HepG2 (cell line): ENCODE measurements around the gene RB1. TPM values are rescaled to one million over a fixed set of nuclear protein-coding genes. Genes with fewer than 3 reads are reported as not detected.

Experiments used
- ATAC-seq: fragments of 200-7000 bp; cut with Tn5 transposase; 3 replicates; pipeline ENCODE4 v1.9.1; 2020; ENCODE audit warnings: mild to moderate bottlenecking, moderate library complexity
- BruUV-seq: library from RNA; stranded (reverse); fragments of 400-500 nt; replicated peaks from 2 replicates; lab custom pipeline; 2021; lab: Mats Ljungman, UMichigan
- CTCF ChIA-PET: fragments of 300-600 bp; formaldehyde crosslinking; extraction: SDS; loops from one replicate; lab custom pipeline; 2021; ENCODE audit warnings: low total read pairs, inconsistent platforms, low intra/inter-chr PET ratio; lab: Yijun Ruan, JAX
- POLR2A ChIA-PET: fragments of 350-600 bp; sonication (Branson Sonifier 250); formaldehyde crosslinking; loops from one replicate; lab custom pipeline; 2020; ENCODE audit warnings: antibody characterized with exemption, inconsistent platforms; lab: Yijun Ruan, JAX
- DNase-seq: peaks from one replicate; pipeline ENCODE4 v3.0.0-alpha.2; 2015; ENCODE audit warnings: low spot score
- FAIRE-seq: peaks from 3 replicates; lab custom pipeline; 2011; peaks lifted over from hg19 to GRCh38; lab: Jason Lieb, UNC
- H2AFZ ChIP-seq: one replicate; pipeline ENCODE4 v1.6.1; 2011; ENCODE audit warnings: low read length, inconsistent platforms
- H3K27ac ChIP-seq: fragments of 300-600 bp; 3 replicates; pipeline ENCODE4 v1.8.0; 2011; ENCODE audit warnings: mixed run types, mild to moderate bottlenecking, mixed read lengths, low read length, inconsistent platforms; ENCODE audit not compliant: insufficient read depth; ENCODE audit errors: extremely low read length
- H3K27me3 ChIP-seq, 2 experiments: fragments of 200-600 bp in 1 of 2; 2 replicates in 1 of 2; 3 replicates in 1 of 2; pipeline versions ENCODE4 v1.6.0 to v1.8.0; 2011; ENCODE audit warnings: low read length in 2 of 2, mild to moderate bottlenecking in 2 of 2, moderate library complexity in 2 of 2, inconsistent platforms in 1 of 2; ENCODE audit not compliant: insufficient read depth in 2 of 2, control insufficient read depth in 1 of 2
- H3K36me3 ChIP-seq, 2 experiments: fragments of 200-600 bp in 1 of 2; replicated peaks in 1 of 2; 2 replicates in 1 of 2; 3 replicates in 1 of 2; pipeline versions ENCODE4 v1.5.1 to v1.8.0; 2011; ENCODE audit warnings: low read length in 2 of 2, inconsistent platforms in 1 of 2; ENCODE audit not compliant: insufficient read depth in 2 of 2, control insufficient read depth in 1 of 2
- H3K4me1 ChIP-seq: 2 replicates; pipeline ENCODE4 v1.5.1; 2012; ENCODE audit warnings: low read length, inconsistent platforms; ENCODE audit not compliant: insufficient read depth
- H3K4me2 ChIP-seq: 2 replicates; pipeline ENCODE4 v1.6.0; 2011; ENCODE audit warnings: low read depth, low read length, inconsistent platforms
- H3K4me3 ChIP-seq, 3 experiments: fragments of 200-600 bp in 1 of 3; sonication (generic), shearing (Covaris generic) in 1 of 3; replicated peaks in 1 of 3; 2 replicates each; pipeline ENCODE4 v1.5.1; 2011 to 2016; ENCODE audit warnings: low read length in 3 of 3, inconsistent platforms in 2 of 3, low read depth in 2 of 3, mild to moderate bottlenecking in 2 of 3, control low read depth in 1 of 3, mixed read lengths in 1 of 3; ENCODE audit not compliant: insufficient read depth in 1 of 3
- H3K79me2 ChIP-seq: one replicate; pipeline ENCODE4 v1.6.1; 2011; ENCODE audit warnings: low read length, inconsistent platforms; ENCODE audit not compliant: insufficient read depth
- H3K9ac ChIP-seq: 2 replicates; pipeline ENCODE4 v1.6.0; 2011; ENCODE audit warnings: mild to moderate bottlenecking, low read depth, low read length, inconsistent platforms; ENCODE audit not compliant: insufficient read depth
- H3K9me3 ChIP-seq: 2 replicates; pipeline ENCODE4 v1.5.1; 2012; ENCODE audit warnings: mild to moderate bottlenecking, low read length
- H4K20me1 ChIP-seq: 2 replicates; pipeline ENCODE4 v1.6.0; 2011; ENCODE audit warnings: inconsistent platforms, mild to moderate bottlenecking, low read length, moderate library complexity; ENCODE audit not compliant: insufficient read depth
- ARID2 ChIP-seq: sonication (generic); formaldehyde crosslinking; IDR thresholded peaks from 2 replicates; pipeline ENCODE4 v1.8.1; 2022; ENCODE audit warnings: mild to moderate bottlenecking, missing genetic modification reagents, borderline replicate concordance
- BRCA1 ChIP-seq: sonication (generic); formaldehyde crosslinking; IDR thresholded peaks from 2 replicates; pipeline ENCODE4 v1.4.0; 2020; ENCODE audit warnings: missing genetic modification reagents
- HDAC1 ChIP-seq: sonication (generic); formaldehyde crosslinking; IDR thresholded peaks from 2 replicates; pipeline ENCODE4 v1.5.1; 2020; ENCODE audit warnings: mild to moderate bottlenecking, missing genetic modification reagents
- KLF16 ChIP-seq, 2 experiments: sonication (generic) in 1 of 2; formaldehyde crosslinking in 1 of 2; IDR thresholded peaks; 2 replicates each; pipeline versions ENCODE4 v1.6.1 to v1.8.0; 2016 to 2023; ENCODE audit warnings: missing genetic modification reagents in 2 of 2, missing compliant biosample characterization in 1 of 2
- MXD3 ChIP-seq: IDR thresholded peaks from 2 replicates; pipeline ENCODE4 v1.6.1; 2016; ENCODE audit warnings: mild to moderate bottlenecking, missing biosample characterization, missing genetic modification reagents
- NR1H2 ChIP-seq: sonication (generic); formaldehyde crosslinking; IDR thresholded peaks from 2 replicates; pipeline ENCODE4 v1.8.1; 2022; ENCODE audit warnings: low read depth, missing genetic modification reagents, borderline replicate concordance
- TBL1XR1 ChIP-seq: fragments of 150-350 bp; IDR thresholded peaks from 2 replicates; pipeline ENCODE4 v1.6.1; 2014; ENCODE audit warnings: borderline replicate concordance, low read length; ENCODE audit not compliant: partially characterized antibody
- ZBTB37 ChIP-seq: sonication (generic); formaldehyde crosslinking; IDR thresholded peaks from 2 replicates; pipeline ENCODE4 v1.4.0; 2020; ENCODE audit warnings: mild to moderate bottlenecking, missing genetic modification reagents
- ZFP41 ChIP-seq: sonication (generic); formaldehyde crosslinking; IDR thresholded peaks from 2 replicates; pipeline ENCODE4 v1.4.0; 2020; ENCODE audit warnings: mild to moderate bottlenecking, missing genetic modification reagents, borderline replicate concordance
- ZFP90 ChIP-seq: sonication (generic); formaldehyde crosslinking; IDR thresholded peaks from 2 replicates; pipeline ENCODE4 v1.8.0; 2022; ENCODE audit warnings: missing genetic modification reagents, mild to moderate bottlenecking, inconsistent platforms, borderline replicate concordance
- ZNF33B ChIP-seq: sonication (generic); formaldehyde crosslinking; IDR thresholded peaks from 2 replicates; pipeline ENCODE4 v1.5.1; 2020; ENCODE audit warnings: mild to moderate bottlenecking, missing genetic modification reagents
- ZNF558 ChIP-seq: sonication (generic); formaldehyde crosslinking; IDR thresholded peaks from 2 replicates; pipeline ENCODE4 v1.9.0; 2022; ENCODE audit warnings: mild to moderate bottlenecking, missing genetic modification reagents, borderline replicate concordance
- ZNF589 ChIP-seq: sonication (generic); formaldehyde crosslinking; conservative IDR thresholded peaks from 2 replicates; pipeline ENCODE4 v1.8.0; 2022; ENCODE audit warnings: mild to moderate bottlenecking, moderate library complexity, missing genetic modification reagents
- ZNF878 ChIP-seq: sonication (generic); formaldehyde crosslinking; IDR thresholded peaks from 2 replicates; pipeline ENCODE4 v1.8.1; 2023; ENCODE audit warnings: mild to moderate bottlenecking, missing genetic modification reagents, moderate library complexity
- WGBS: methylation state at CpG from one replicate; pipeline ENCODE4 v1.1.6; 2017; ENCODE audit warnings: low lambda C conversion rate; 5-methylcytosine and 5-hydroxymethylcytosine counted together
- in situ Hi-C: cut with HindIII; loops from 2 replicates; pipeline ENCODE4 v1.10.0; 2017; ENCODE audit warnings: low pct_unique_long_range_greater_than_20kb; ENCODE audit not compliant: extremely low pct_ligation_motif_present
- intact Hi-C: fragments of 100-400 bp; cut with micrococcal nuclease; formaldehyde crosslinking; loops from one replicate; pipeline ENCODE4 v1.10.0; 2022; ENCODE audit not compliant: unreplicated experiment
- polyA plus RNA-seq, 8 experiments: library from polyadenylated mRNA; depleted of rRNA in 3 of 8; stranded (reverse) in 7 of 8; unstranded in 1 of 8; fragments of >200 nt; fragmentation: Illumina TruSeq in 4 of 8; extraction: Trizol in 4 of 8; gene quantifications; 2 replicates each; pipeline versions ENCODE4 v1.2.1 to v1.2.3, GENCODE V29; 2011 to 2016; ENCODE audit warnings: low read depth in 4 of 8, missing spikeins in 1 of 8, mixed read lengths in 1 of 8; ENCODE audit not compliant: insufficient read depth in 1 of 8
- total RNA-seq, 5 experiments: library from RNA; depleted of rRNA; stranded (reverse); fragments of >200 nt; fragmentation: Illumina TruSeq; extraction: Trizol; gene quantifications; 2 replicates each; pipeline ENCODE4 v1.2.3, GENCODE V29; 2016; ENCODE audit warnings: low read depth in 1 of 5
- TF ChIP-seq, protein P1 (sequence below): sonication (generic); formaldehyde crosslinking; IDR thresholded peaks from 2 replicates; pipeline ENCODE4 v1.5.1; 2020; ENCODE audit warnings: missing genetic modification reagents, mild to moderate bottlenecking, borderline replicate concordance

RB1 gene
- total and polyA plus RNA-seq, 2 of the 13 experiments (the other 11 are each of a cell fraction or from before 2014, with no cell fraction given): 15.6 to 23.7 TPM

GRCh38 chr13:48319531-48320398 is 16.2 kb downstream of the RB1 start (continued):
- TF ChIP-seq ZBTB37 (CRISPR knock-in tag): no peak

- 98% methylated on average over 20 of the region's 20 CpGs for WGBS
- Histone ChIP-seq H3K4me2 (no peak overlapping the region), H3K4me1 (no peaks in the 10 kb centered on the region), H3K79me2 (peaks cover 4% of the 10 kb centered on the region), H2AFZ (no peak overlapping the region)
- in situ Hi-C loops: loop anchor here (25.0 kb wide), 1 partner anchor 442 kb away; no protein-coding TSS in a partner anchor
- ATAC-seq (no peak), DNase-seq (no peak)
- TF ChIP-seq ZFP90 (CRISPR knock-in tag): no peak
- TF ChIP-seq ARID2 (CRISPR knock-in tag): no peak
- TF ChIP-seq ZNF33B (CRISPR knock-in tag): no peak
- TF ChIP-seq TBL1XR1: no peak
- TF ChIP-seq ZFP41: no peak
- no peak for TF ChIP-seq NR1H2 (CRISPR knock-in tag)
- TF ChIP-seq ZNF878: no peak
- TF ChIP-seq HDAC1: no peak
- TF ChIP-seq KLF16 (CRISPR knock-in tag; IDR thresholded peaks at IDR 0.05): no peak
- TF ChIP-seq ZNF589 (CRISPR knock-in tag): no peak
- no peak for TF ChIP-seq BRCA1 (CRISPR knock-in tag)
- no peak for TF ChIP-seq MXD3 (CRISPR knock-in tag)
- no peak for TF ChIP-seq ZNF558 (CRISPR knock-in tag)
- TF ChIP-seq, protein P1, sequence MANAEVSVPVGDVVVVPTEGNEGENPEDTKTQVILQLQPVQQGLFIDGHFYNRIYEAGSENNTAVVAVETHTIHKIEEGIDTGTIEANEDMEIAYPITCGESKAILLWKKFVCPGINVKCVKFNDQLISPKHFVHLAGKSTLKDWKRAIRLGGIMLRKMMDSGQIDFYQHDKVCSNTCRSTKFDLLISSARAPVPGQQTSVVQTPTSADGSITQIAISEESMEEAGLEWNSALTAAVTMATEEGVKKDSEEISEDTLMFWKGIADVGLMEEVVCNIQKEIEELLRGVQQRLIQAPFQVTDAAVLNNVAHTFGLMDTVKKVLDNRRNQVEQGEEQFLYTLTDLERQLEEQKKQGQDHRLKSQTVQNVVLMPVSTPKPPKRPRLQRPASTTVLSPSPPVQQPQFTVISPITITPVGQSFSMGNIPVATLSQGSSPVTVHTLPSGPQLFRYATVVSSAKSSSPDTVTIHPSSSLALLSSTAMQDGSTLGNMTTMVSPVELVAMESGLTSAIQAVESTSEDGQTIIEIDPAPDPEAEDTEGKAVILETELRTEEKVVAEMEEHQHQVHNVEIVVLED (CRISPR knock-in tag): no peak
- TF ChIP-seq, all 625 proteins: peak for 0
- no peak overlapping the region for H3K9ac ChIP-seq
- no peak overlapping the region for H3K27ac ChIP-seq
- ChIA-PET CTCF (no interaction called here), POLR2A (no interaction called here)
- no peak for FAIRE-seq
- no peaks in the 10 kb centered on the region for H4K20me1 ChIP-seq
- intact Hi-C loops: no loop called here
- BruUV-seq: no TSS peak
- H3K4me3 ChIP-seq: no peak overlapping the region
- H3K9me3 ChIP-seq: peaks cover 13% of the 10 kb centered on the region
- peaks cover 5 to 7% of the 10 kb centered on the region in 2 experiments; a peak in 3 of 5 replicates for H3K36me3 ChIP-seq
- H3K27me3 ChIP-seq: no peaks in the 10 kb centered on the region
These were observed 16.8 kb downstream of the RB1 start for GRCh38 chr13:48320399-48320790.
